K562 (cell line): ENCODE results near the gene PTRHD1. TPM values are rescaled to one million over a fixed set of nuclear protein-coding genes. Genes with fewer than 3 reads are reported as not detected.

ENCODE experiments used
- ATAC-seq: fragments of 200-7000 bp; cut with Tn5 transposase; 3 replicates; pipeline ENCODE4 v1.9.1; 2020; ENCODE audit warnings: moderate library complexity
- BruUV-seq: library from RNA; stranded (reverse); fragments of 400-500 nt; replicated peaks from 2 replicates; lab custom pipeline; 2021; lab: Mats Ljungman, UMichigan
- CTCF ChIA-PET: fragments of 300-600 bp; formaldehyde crosslinking; extraction: SDS; loops from one replicate; lab custom pipeline; 2021; ENCODE audit warnings: low intra/inter-chr PET ratio; lab: Yijun Ruan, JAX
- POLR2A ChIA-PET: fragments of 300-600, 350-650 bp; sonication (Branson Sonifier 250); formaldehyde crosslinking; extraction: SDS; loops from one replicate; lab custom pipeline; 2021; ENCODE audit warnings: antibody characterized with exemption, inconsistent platforms; lab: Yijun Ruan, JAX
- DNase-seq, 4 experiments: peaks; one replicate each; pipeline versions ENCODE4 v3.0.0 to v3.0.0-alpha.2; 2011 to 2018; ENCODE audit warnings: low spot score in 3 of 4, mixed read lengths in 3 of 4; ENCODE audit errors: extremely low read depth in 1 of 4
- FAIRE-seq: peaks from 2 replicates; lab custom pipeline; 2011; peaks lifted over from hg19 to GRCh38; lab: Jason Lieb, UNC
- H2AFZ ChIP-seq: 2 replicates; pipeline ENCODE4 v1.6.0; 2011; ENCODE audit warnings: low read depth, low read length, control low read depth, inconsistent platforms
- H3K27ac ChIP-seq: fragments of 200-600 bp; 3 replicates; pipeline ENCODE4 v1.8.0; 2011; ENCODE audit warnings: low read depth, mild to moderate bottlenecking, control low read depth, inconsistent platforms, low read length, moderate library complexity, mixed read lengths; ENCODE audit errors: extremely low read depth
- H3K27me3 ChIP-seq, 2 experiments: fragments of 300-600 bp in 1 of 2; 2 replicates in 1 of 2; 3 replicates in 1 of 2; pipeline versions ENCODE4 v1.6.0 to v1.8.0; 2011; ENCODE audit warnings: inconsistent platforms in 2 of 2, low read length in 2 of 2, mild to moderate bottlenecking in 1 of 2, mixed read lengths in 1 of 2, moderate library complexity in 1 of 2; ENCODE audit not compliant: control insufficient read depth in 2 of 2, insufficient read depth in 2 of 2
- H3K36me3 ChIP-seq: fragments of 300-600 bp; 3 replicates; pipeline ENCODE4 v1.8.0; 2011; ENCODE audit warnings: mild to moderate bottlenecking, low read length, inconsistent platforms; ENCODE audit not compliant: control insufficient read depth, insufficient read depth
- H3K4me1 ChIP-seq, 2 experiments: fragments of 200-600 bp in 1 of 2; replicated peaks in 1 of 2; 2 replicates in 1 of 2; 3 replicates in 1 of 2; pipeline versions ENCODE4 v1.5.1 to v1.8.0; 2011; ENCODE audit warnings: inconsistent platforms in 2 of 2, low read length in 2 of 2, mild to moderate bottlenecking in 1 of 2, mixed read lengths in 1 of 2, moderate library complexity in 1 of 2; ENCODE audit not compliant: control insufficient read depth in 2 of 2, insufficient read depth in 2 of 2
- H3K4me2 ChIP-seq: 2 replicates; pipeline ENCODE4 v1.6.1; 2011; ENCODE audit warnings: low read length, control low read depth, inconsistent platforms, mixed read lengths; ENCODE audit not compliant: insufficient read depth
- H3K4me3 ChIP-seq: fragments of 200-600 bp; sonication (generic), shearing (Covaris generic); 2 replicates; pipeline ENCODE4 v1.5.1; 2016; ENCODE audit warnings: control low read depth, inconsistent platforms
- H3K79me2 ChIP-seq: fragments of 200-600 bp; 3 replicates; pipeline ENCODE4 v1.8.0; 2011; ENCODE audit warnings: low read length, inconsistent platforms; ENCODE audit not compliant: control insufficient read depth, insufficient read depth
- H3K9ac ChIP-seq, 2 experiments: 2 replicates each; pipeline versions ENCODE4 v1.6.0 to v1.6.1; 2011; ENCODE audit warnings: low read depth in 2 of 2, low read length in 2 of 2, control low read depth in 1 of 2, inconsistent platforms in 1 of 2, mild to moderate bottlenecking in 1 of 2, mixed read lengths in 1 of 2; ENCODE audit not compliant: insufficient read depth in 1 of 2
- H3K9me1 ChIP-seq: one replicate; pipeline ENCODE4 v1.6.0; 2011; ENCODE audit warnings: inconsistent platforms, mild to moderate bottlenecking, low read length, moderate library complexity; ENCODE audit not compliant: control insufficient read depth, insufficient read depth
- H3K9me3 ChIP-seq: replicated peaks from 2 replicates; pipeline ENCODE4 v1.5.1; 2011; ENCODE audit warnings: low read depth, low read length, inconsistent platforms; ENCODE audit not compliant: control insufficient read depth, insufficient read depth
- H4K20me1 ChIP-seq: replicated peaks from 2 replicates; pipeline ENCODE4 v1.6.1; 2011; ENCODE audit warnings: low read length, inconsistent platforms, mixed read lengths; ENCODE audit not compliant: control insufficient read depth, insufficient read depth
- ARID3A ChIP-seq: IDR thresholded peaks from 2 replicates; pipeline ENCODE4 v1.6.1; 2012; ENCODE audit warnings: low read depth, low read length, improper control_type of control experiment, borderline replicate concordance
- KAT7 ChIP-seq: sonication (generic); formaldehyde crosslinking; IDR thresholded peaks from 2 replicates; pipeline ENCODE4 v1.8.0; 2022; ENCODE audit warnings: missing genetic modification reagents, mild to moderate bottlenecking, borderline replicate concordance
- TEAD2 ChIP-seq: fragments of 450-650 bp; IDR thresholded peaks from 2 replicates; pipeline ENCODE4 v1.6.1; 2016; ENCODE audit warnings: missing genetic modification characterization, control low read depth, missing compliant biosample characterization
- ZC3H4 ChIP-seq: sonication (generic); formaldehyde crosslinking; IDR thresholded peaks from 2 replicates; pipeline ENCODE4 v1.9.0; 2021; ENCODE audit warnings: missing genetic modification reagents, borderline replicate concordance
- WGBS: fragments of 100-300 bp; shearing (Covaris generic); methylation state at CpG from one replicate; pipeline ENCODE4 v1.1.6; 2016; ENCODE audit warnings: low coverage, mixed read lengths; ENCODE audit not compliant: insufficient coverage; ENCODE audit errors: missing lambda C conversion rate; 5-methylcytosine and 5-hydroxymethylcytosine counted together
- in situ Hi-C: fragments of 300-500 bp; cut with MboI; formaldehyde crosslinking; loops from 4 replicates; pipeline ENCODE4 v1.15.0; 2018; ENCODE audit warnings: inconsistent platforms, mixed read lengths
- intact Hi-C: fragments of 100-400 bp; cut with micrococcal nuclease; formaldehyde crosslinking; loops from 2 replicates; pipeline ENCODE4 v1.14.2; 2022
- polyA plus RNA-seq, 8 experiments: library from polyadenylated mRNA; depleted of rRNA in 4 of 8; stranded (reverse) in 5 of 8; unstranded in 3 of 8; fragments of >200 nt; fragmentation: Nextera tagmentation in 2 of 8; fragmentation: Illumina TruSeq in 1 of 8; extraction: Ambion mirVana in 2 of 8; extraction: Trizol in 1 of 8; gene quantifications; 2 replicates each; pipeline versions ENCODE4 v1.2.1 to v1.2.3, GENCODE V29; 2011 to 2014; ENCODE audit warnings: inconsistent platforms in 1 of 8, missing spikeins in 1 of 8
- total RNA-seq, 7 experiments: library from RNA; depleted of rRNA in 6 of 7; stranded (reverse); fragments of >200 nt in 6 of 7; fragmentation: Illumina TruSeq in 2 of 7; extraction: Trizol in 2 of 7; gene quantifications; 2 replicates each; pipeline versions ENCODE4 v1.2.1 to v1.2.3, GENCODE V29; 2011 to 2021; ENCODE audit warnings: low replicate concordance in 1 of 7

PTRHD1 gene
- total and polyA plus RNA-seq, 9 of the 15 experiments (the other 6 are each of a cell fraction or from before 2014, with no cell fraction given) = 15.8 to 83.2 (median 46.6) TPM

- no peak overlapping the region for H3K27ac ChIP-seq
- TF ChIP-seq KAT7 (CRISPR knock-in tag) = no peak
- TF ChIP-seq ARID3A = no peak
- TF ChIP-seq ZC3H4 (CRISPR knock-in tag) = no peak
- TF ChIP-seq TEAD2 = no peak
- in situ Hi-C loops = no loop called here
- no TSS peak for BruUV-seq
- CTCF ChIA-PET = no interaction called here
- peak overlapping the region in 1 of 2 experiments; percentile 35; a peak in 1 of 4 replicates for H3K9ac ChIP-seq
- DNase-seq = no peak
- POLR2A ChIA-PET = interaction anchor here (0.6 kb wide), 2 partner anchors 847 to 1920 kb away, joined by 3 to 4 read pairs; no protein-coding TSS in a partner anchor
- peaks cover 43% of the 10 kb centered on the region; the same call in 1 of the 3 replicates for H3K36me3 ChIP-seq
- H3K4me2 ChIP-seq = no peak overlapping the region
- H3K27me3 ChIP-seq = no peaks in the 10 kb centered on the region
- no peaks in the 10 kb centered on the region for H3K9me3 ChIP-seq
- H4K20me1 ChIP-seq = no peaks in the 10 kb centered on the region
- H3K4me1 ChIP-seq = peaks cover 0 to 6% of the 10 kb centered on the region in 2 experiments; a peak in 2 of 5 replicates
- no peaks in the 10 kb centered on the region for H3K9me1 ChIP-seq
- intact Hi-C loops = no loop called here
- no peaks in the 10 kb centered on the region for H3K79me2 ChIP-seq
- 87% methylated on average over 39 of the region's 39 CpGs for WGBS
- FAIRE-seq = no peak
- no peak for ATAC-seq
- no peak overlapping the region for H3K4me3 ChIP-seq
- H2AFZ ChIP-seq = no peak overlapping the region
Measured at GRCh38 chr2:24842081-24843050, 49.2 kb upstream of the PTRHD1 start.
